Chondrocyte (in vitro differentiated cells): ENCODE results near the gene CENPT. TPM values are rescaled to one million over a fixed set of nuclear protein-coding genes. Genes with fewer than 3 reads are reported as not detected.

Source experiments
- DNase-seq: peaks from one replicate; pipeline ENCODE4 v3.0.0; 2021; ENCODE audit warnings: mixed read lengths, low spot score
- H3K27ac Mint-ChIP-seq: one replicate; pipeline ENCODE4 v1.8.0; 2021; ENCODE audit warnings: mild to moderate bottlenecking, moderate library complexity, mixed read lengths; ENCODE audit not compliant: unreplicated experiment
- H3K27me3 Mint-ChIP-seq: 2 replicates; pipeline ENCODE4 v1.8.0; 2021; ENCODE audit warnings: low read depth, mixed read lengths
- H3K36me3 Mint-ChIP-seq: 2 replicates; pipeline ENCODE4 v1.8.0; 2021; ENCODE audit warnings: low read depth, mixed read lengths
- H3K4me1 Mint-ChIP-seq: 2 replicates; pipeline ENCODE4 v1.8.0; 2021; ENCODE audit warnings: low read depth, mild to moderate bottlenecking, mixed read lengths
- H3K4me3 Mint-ChIP-seq: one replicate; pipeline ENCODE4 v1.8.0; 2021; ENCODE audit warnings: mild to moderate bottlenecking, moderate library complexity, mixed read lengths; ENCODE audit not compliant: unreplicated experiment
- H3K9me3 Mint-ChIP-seq: 2 replicates; pipeline ENCODE4 v1.8.0; 2021; ENCODE audit warnings: low read depth, mixed read lengths
- CTCF ChIP-seq: fragments of 200-600 bp; sonication (generic); IDR thresholded peaks from 2 replicates; pipeline ENCODE4 v1.5.0; 2021; ENCODE audit warnings: antibody characterized with exemption, mild to moderate bottlenecking, moderate library complexity
- total RNA-seq: library from RNA; stranded (reverse); gene quantifications from 3 replicates; pipeline ENCODE4 v1.2.1, GENCODE V29; 2021

Gene CENPT
- total RNA-seq, 1 donor from 2014 or later, result 50.5 TPM

DNA sequence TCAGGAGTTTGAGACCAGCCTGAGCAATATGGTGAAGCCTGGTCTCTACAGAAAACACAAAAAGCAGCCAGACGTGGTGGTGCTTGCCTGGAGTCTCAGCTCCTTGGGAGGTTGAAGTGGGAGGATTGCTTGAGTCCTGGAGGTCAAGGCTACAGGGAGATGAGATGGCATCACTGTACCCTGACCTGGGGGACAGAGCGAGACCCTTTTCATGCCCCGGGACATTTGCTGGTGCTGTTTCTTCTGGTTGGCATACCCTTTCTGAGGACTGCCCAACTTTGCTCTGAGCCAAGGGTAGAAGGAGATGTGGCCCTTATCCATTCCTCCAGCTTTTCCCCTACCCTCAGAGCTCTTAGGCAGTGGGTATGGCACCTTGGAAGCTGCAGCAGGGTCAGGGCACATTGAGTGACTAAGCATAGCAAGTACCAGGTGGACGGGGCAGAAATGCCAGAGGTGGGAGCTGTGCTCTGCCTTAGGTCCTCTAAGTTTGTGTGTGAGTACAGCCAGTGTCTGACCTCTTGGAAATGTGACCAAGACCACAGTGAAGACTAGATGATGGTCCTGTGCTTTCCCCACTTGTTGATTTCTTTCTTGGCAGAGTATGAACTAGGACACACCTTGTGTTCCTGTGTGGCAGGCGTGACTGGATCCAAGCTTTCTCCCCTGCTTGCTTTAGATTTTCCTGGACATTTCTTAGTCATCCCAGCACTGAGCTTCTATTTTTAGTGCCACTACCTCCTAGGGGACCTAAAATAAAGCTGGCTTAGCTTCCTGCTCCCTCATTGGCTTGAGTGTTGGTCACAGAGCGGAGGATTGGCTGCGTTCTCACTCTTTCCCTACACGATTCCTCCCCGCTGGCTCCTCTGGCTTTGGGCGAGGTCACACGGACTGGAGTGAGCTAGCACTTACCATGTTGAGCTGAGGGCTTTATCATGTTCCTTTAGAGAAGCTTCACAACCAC, 15.4 kb upstream of the CENPT start:
- no peaks in the 10 kb centered on the region for H3K9me3 Mint-ChIP-seq

GRCh38 chr16:67861877-67862276, 14.4 kb upstream of the CENPT start:
- Mint-ChIP-seq H3K4me1 (peaks cover 59% of the 10 kb centered on the region), H3K4me3 (no peak overlapping the region), H3K9me3 (no peaks in the 10 kb centered on the region), H3K27ac (peak overlapping the region; percentile 93), H3K27me3 (no peaks in the 10 kb centered on the region), H3K36me3 (peaks cover 8% of the 10 kb centered on the region)
- TF ChIP-seq CTCF, result no peak
- no peak for DNase-seq

More for the DNA sequence above, 15.4 kb upstream of the CENPT start:
- H3K4me1 Mint-ChIP-seq, result peaks cover 48% of the 10 kb centered on the region
- H3K27me3 Mint-ChIP-seq, result no peaks in the 10 kb centered on the region
- peak overlapping the region; percentile 93 for H3K27ac Mint-ChIP-seq
- no peak for TF ChIP-seq CTCF
- DNase-seq, result no peak
- peaks cover 8% of the 10 kb centered on the region for H3K36me3 Mint-ChIP-seq
- peak overlapping the region; percentile 0 for H3K4me3 Mint-ChIP-seq

DNA sequence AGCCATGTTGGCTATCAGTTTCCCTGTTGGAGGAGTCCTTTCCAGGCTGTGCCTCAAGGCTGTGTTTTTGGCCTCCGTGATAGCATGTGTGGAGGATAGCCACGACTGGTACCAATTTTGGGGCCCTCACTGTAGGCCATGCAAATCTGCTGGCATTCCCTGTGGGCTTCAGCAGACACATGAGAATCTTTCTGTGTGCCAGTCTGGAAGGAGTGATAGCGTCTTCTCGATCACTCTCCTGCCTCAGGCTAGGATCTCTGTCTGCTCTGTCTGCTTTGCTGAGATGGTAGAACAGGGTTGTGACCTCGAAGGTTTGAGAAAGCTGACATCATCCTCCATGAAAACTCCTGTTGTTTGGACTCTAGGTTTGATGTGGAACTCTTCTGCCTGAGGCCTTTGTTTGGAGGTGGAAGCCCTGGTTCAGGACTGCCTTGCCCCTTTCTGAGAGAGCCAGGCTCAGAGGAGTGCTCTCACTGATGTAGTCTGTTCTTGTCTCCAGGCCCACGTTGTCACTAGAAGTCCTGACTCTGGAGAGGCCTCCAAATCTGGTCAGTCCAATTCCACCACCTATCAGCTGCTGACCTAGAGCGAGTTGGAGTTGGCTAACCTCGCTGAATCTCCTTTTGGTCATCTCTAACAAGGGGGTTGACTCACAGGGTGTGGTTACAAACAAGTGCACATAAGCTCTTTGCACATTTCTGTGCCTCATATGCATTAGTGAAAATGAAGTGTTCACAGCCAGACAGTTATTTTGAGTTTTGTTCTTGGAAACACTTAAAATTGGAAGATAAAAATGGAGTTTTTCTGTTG, 13.3 kb upstream of the CENPT start:
- Mint-ChIP-seq H3K9me3 (no peaks in the 10 kb centered on the region), H3K4me1 (peaks cover 65% of the 10 kb centered on the region), H3K27me3 (no peaks in the 10 kb centered on the region), H3K4me3 (no peak overlapping the region), H3K36me3 (peaks cover 8% of the 10 kb centered on the region), H3K27ac (peak overlapping the region; percentile 74)
- no peak for DNase-seq
- TF ChIP-seq CTCF, result no peak

DNA sequence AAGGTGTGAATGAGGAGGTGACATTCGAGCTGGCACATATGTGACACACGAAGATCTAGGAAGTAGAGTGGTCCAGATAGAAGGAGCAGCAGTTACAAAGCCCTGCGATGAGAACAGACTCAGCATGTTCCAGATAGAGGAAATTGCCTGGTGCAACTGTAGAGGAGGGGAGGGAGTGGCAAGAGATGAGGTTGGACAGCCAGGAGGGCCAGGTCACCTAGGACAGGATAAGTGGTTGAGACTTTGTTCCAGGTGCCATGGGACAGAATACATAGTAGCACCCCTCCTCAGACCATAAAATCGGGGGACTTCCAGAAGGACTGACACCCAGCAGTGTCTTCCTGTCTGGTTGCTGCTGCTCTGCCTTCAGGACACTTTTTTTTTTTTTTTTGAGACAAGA, 11.0 kb upstream of the CENPT start:
- Mint-ChIP-seq H3K27me3 (no peaks in the 10 kb centered on the region), H3K36me3 (peaks cover 4% of the 10 kb centered on the region), H3K4me1 (peaks cover 71% of the 10 kb centered on the region), H3K9me3 (no peaks in the 10 kb centered on the region), H3K4me3 (no peak overlapping the region), H3K27ac (peak overlapping the region; percentile 83)
- DNase-seq, result no peak
- TF ChIP-seq CTCF, result no peak

DNA sequence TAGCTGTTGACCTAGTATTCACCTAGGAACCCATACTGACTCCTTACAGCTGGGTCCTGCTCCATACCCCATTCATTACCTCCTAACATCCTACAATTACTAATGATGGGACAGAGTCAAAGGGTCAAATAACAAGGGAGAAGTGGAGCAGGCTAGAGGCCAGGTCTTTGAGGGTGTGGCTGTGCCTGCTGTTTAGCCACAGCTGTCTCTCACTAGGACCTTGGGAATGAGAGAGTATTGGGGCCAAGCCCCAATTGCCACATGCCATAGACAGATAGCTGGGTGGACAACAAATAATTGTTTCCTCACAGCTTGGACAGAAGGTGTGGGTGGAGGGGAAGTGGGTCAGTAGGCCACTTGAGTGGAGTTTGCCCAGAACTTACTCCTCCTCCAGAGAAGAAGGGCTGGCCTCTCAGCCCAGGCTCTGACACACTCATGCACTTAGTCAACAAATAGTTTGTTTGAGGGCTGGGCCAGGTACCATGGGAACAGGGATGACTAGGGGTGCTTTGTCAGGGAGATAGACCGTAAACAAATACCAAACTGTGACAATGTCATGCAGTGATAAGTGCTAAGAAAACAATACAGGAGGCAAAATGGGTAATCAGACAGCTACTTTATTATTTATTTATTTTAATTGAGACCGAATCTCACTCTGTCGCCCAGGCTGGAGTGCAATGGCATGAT, 10.2 kb upstream of the CENPT start:
- TF ChIP-seq CTCF, result no peak
- no peaks in the 10 kb centered on the region for H3K27me3 Mint-ChIP-seq
- H3K36me3 Mint-ChIP-seq, result peaks cover 4% of the 10 kb centered on the region
- peak overlapping the region; percentile 13 for H3K4me3 Mint-ChIP-seq
- H3K4me1 Mint-ChIP-seq, result peaks cover 63% of the 10 kb centered on the region
- H3K27ac Mint-ChIP-seq, result peak overlapping the region; percentile 83
- no peak for DNase-seq
- H3K9me3 Mint-ChIP-seq, result no peaks in the 10 kb centered on the region
